Lower leg skin (tissue), 4 donors: Measurements from ENCODE around the gene MRM2. TPM values are rescaled to one million over a fixed set of nuclear protein-coding genes. Genes with fewer than 3 reads are reported as not detected.

Source experiments
- DNase-seq, 2 donors: peaks; one replicate each; pipeline ENCODE4 v3.0.0-alpha.2; 2019; ENCODE audit warnings: low spot score in 2 of 2
- H3K4me3 ChIP-seq: fragments of 200-600 bp; sonication (generic); 2 replicates; pipeline ENCODE4 v1.5.1; 2017; ENCODE audit warnings: mild to moderate bottlenecking, low read depth; ENCODE audit not compliant: poor library complexity, severe bottlenecking
- CTCF ChIP-seq, 3 donors: fragments of 450-650 bp; IDR thresholded peaks; one replicate each; pipeline ENCODE4 v1.5.1; 2016; ENCODE audit warnings: antibody characterized with exemption in 3 of 3, mild to moderate bottlenecking in 3 of 3, moderate library complexity in 2 of 3
- POLR2A ChIP-seq, 2 donors: fragments of 450-650 bp; IDR thresholded peaks; one replicate each; pipeline ENCODE4 v1.6.1; 2016 to 2017; ENCODE audit warnings: antibody characterized with exemption in 2 of 2, mild to moderate bottlenecking in 1 of 2, moderate library complexity in 1 of 2
- WGBS, 2 donors: methylation state at CpG; one replicate each; pipeline ENCODE4 v1.1.5; 2018; 5-methylcytosine and 5-hydroxymethylcytosine counted together
- intact Hi-C: fragments of 100-400 bp; cut with DNase I; formaldehyde crosslinking; loops from one replicate; pipeline ENCODE4 v1.15.0; 2023; ENCODE audit warnings: low total_unique reads
- total RNA-seq, 4 donors: library from RNA; depleted of rRNA; stranded (reverse); fragments of >200 nt; gene quantifications; one replicate each; pipeline ENCODE4 v1.1.0, GENCODE V29; 2016

Gene MRM2
- total RNA-seq, 4 donors from 2014 or later: 17.6 to 26.1 (median 23.9) TPM

DNA sequence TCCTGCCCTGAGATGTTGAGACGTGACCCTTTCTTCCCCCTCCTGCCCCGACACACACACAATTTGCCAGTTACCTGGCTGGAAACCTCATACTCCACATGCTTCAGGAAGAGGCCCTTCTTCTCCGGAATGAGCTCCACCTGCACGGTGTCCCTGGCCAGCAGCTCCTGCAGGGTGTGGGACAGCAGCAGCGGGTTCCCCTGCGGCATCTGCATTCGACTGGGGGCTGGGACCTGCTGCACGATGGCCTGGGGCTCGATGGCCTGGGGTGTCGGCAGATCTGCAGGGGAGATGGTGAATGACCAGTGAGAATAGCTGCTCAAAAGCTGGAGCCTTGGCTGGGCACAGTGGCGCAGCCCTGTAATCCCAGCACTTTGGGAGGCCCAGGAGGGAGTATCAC, 36.0 kb upstream of the MRM2 start:
- WGBS, 2 donors: 89% methylated on average over 11 of the region's 11 CpGs
- no peak overlapping the region for H3K4me3 ChIP-seq
- DNase-seq: no peak
- TF ChIP-seq POLR2A (IDR thresholded peaks at IDR 0.05): no peak
- no peak for TF ChIP-seq CTCF (IDR thresholded peaks at IDR 0.05)
- intact Hi-C loops: no loop called here

DNA sequence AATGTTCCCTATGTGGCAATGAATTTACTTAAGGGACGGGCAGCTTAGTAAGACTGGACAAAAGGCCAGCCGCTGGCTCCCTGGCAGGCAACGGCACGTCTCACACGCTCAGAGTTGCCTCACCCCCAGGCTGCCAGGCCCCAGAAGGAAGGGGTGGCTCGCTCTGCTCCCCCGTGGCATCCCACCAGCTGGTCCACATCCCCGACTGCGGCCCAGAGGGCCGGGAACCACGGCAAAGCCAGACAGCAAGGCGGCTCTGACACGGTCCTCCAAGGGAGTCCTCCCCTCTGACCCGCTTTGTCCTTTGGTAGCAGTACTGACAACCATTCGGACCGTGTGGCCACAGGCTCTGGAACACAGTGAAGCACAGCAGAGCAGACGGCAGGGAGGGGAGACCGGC, 34.1 kb upstream of the MRM2 start:
- WGBS, 2 donors: 87 to 91% methylated on average over 17 to 18 of the region's 18 CpGs
- intact Hi-C loops: no loop called here
- TF ChIP-seq POLR2A (IDR thresholded peaks at IDR 0.05) (no peak), CTCF (IDR thresholded peaks at IDR 0.05) (no peak)
- H3K4me3 ChIP-seq: no peak overlapping the region
- no peak for DNase-seq

GRCh38 chr7:2275101-2275500, 33.1 kb upstream of the MRM2 start:
- 88 to 90% methylated on average over 18 of the region's 18 CpGs for WGBS, 2 donors
- no peak overlapping the region for H3K4me3 ChIP-seq
- TF ChIP-seq CTCF (IDR thresholded peaks at IDR 0.05): no peak
- TF ChIP-seq POLR2A (IDR thresholded peaks at IDR 0.05): no peak
- intact Hi-C loops: no loop called here
- no peak for DNase-seq

DNA sequence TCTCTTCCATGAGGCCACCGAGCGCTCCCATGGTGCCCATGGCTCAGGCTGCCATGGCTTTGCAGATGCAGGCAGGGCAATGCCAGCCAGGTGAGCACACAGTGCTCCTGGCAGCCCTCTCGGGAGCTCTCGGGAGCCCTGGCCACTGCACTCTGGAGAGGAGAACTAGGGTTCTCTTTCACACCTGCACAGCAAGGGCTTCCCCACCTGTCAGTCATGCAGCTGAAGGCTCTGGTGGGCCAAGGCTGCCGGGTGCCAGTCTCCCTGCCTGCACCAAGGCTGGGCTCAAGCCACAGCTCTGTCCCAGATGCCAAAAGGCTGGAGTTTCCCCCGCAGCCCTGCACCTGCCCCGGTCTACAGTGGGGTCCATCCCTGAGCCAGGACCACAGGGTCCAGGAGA, 32.7 kb upstream of the MRM2 start:
- H3K4me3 ChIP-seq: no peak overlapping the region
- TF ChIP-seq CTCF (IDR thresholded peaks at IDR 0.05): no peak
- TF ChIP-seq POLR2A (IDR thresholded peaks at IDR 0.05): no peak
- intact Hi-C loops: no loop called here
- WGBS, 2 donors: 91 to 98% methylated on average over 5 to 6 of the region's 7 CpGs
- DNase-seq: no peak

DNA sequence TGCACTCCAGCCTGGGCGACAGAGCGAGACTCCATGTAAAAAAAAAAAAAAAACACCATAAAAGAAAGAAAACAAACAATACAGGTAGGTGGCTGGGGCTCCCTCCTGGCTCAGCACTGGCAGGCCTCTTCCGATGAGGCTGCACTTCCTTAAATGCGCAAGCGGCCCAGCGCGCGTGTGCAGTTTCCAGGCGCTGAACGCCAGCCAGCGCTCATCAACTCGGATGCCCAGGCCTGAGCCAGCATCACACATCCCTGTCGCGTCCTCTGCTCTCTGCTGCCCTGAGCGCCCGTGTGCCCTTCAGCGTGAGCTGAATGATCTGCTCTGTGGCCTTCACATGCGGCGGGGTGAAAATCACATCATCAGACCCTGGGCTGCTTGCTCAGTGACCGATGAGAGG, 31.9 kb upstream of the MRM2 start:
- no peak for TF ChIP-seq POLR2A (IDR thresholded peaks at IDR 0.05)
- no peak for TF ChIP-seq CTCF (IDR thresholded peaks at IDR 0.05)
- intact Hi-C loops: no loop called here
- WGBS, 2 donors: 93 to 96% methylated on average over 20 of the region's 20 CpGs
- H3K4me3 ChIP-seq: no peak overlapping the region
- DNase-seq: no peak

DNA sequence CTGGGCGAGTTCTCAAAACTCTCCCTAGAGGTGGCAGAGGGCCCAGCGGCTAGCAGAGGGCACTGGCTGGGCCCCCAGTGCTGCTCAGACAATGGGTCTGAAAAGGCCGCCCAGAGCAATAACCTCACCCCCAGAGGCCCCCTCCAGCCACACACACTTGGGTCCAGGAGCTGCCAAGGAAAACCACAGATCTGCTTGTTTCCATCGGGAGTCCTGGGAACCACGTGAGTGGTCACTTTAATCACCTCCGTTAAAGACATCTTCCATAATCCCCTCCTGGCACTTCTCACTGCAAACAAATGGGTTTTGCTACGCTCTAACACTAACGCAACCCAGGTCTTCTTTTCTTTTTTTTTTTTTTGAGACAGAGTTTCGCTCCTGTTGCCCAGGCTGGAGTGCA, 30.0 kb upstream of the MRM2 start:
- no peak overlapping the region for H3K4me3 ChIP-seq
- 86 to 93% methylated on average over 9 of the region's 9 CpGs for WGBS, 2 donors
- TF ChIP-seq CTCF (IDR thresholded peaks at IDR 0.05) (no peak), POLR2A (IDR thresholded peaks at IDR 0.05) (no peak)
- intact Hi-C loops: no loop called here
- no peak for DNase-seq
